Measurements from ENCODE around the gene RBM24.

The RBM24 gene

DNA sequence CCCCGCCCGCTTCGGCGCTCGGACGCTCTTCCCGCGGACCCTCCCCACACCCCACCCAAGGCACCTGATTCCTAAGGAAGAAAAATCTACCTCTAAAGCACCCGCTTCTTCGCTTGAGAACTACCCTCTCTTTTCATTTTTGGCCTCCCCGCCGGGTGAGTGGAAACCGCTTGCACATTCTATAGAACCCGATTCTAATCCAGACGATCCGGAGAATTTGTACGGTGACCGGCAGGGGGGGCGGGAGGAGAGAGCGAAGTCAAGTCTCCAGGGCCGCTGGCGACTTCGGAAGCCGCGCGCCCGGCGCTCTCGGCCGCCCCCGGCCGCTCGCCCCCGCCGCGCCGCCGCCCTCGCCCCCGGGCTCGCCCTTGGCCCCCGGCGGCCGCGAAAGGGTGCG is at the start of gene RBM24:
RBM24 (plus strand) TSS at position 262 of the 397 bp plus-strand sequence. CDS start 221 bp downstream, outside the sequence.
- DNase-seq: no peak

DNA sequence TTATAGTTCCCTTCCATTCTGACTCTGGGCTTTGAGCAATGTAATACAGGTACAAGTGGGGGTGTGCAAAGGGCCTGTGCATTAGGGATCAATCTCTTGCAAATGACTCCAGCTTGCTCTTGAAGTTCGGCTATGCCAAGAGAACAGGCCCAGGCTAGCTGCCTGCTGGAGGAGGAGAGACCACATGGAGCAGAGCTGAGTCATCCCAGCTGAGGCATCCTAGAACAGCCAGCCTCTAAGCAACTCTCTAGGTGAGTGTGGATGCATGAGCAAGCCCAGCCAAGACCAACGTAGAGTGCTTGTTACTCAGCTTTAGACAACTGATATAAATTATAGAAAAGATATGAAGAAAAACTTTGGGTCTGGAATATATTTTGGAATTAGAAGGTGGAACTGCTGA is 47.6 kb upstream of the RBM24 start:
- no peak for DNase-seq

DNA sequence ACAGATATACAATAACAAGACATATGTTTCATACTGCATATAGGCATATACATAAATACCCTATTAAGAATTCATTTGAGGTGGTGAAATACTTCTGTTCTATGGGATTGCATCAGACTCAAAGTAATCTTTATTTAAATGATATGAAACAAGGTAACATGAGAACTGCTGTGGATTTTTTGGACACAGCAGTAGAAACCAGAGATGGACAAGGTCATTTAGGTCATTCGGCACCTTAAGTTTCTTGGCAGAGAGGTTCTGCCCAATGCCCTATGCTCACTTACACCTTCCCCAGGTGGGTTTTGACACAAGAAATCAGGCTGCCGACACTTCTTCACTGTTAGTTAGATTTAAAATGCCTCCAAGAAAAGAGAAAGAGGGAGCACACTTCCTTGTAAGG is 43.9 kb upstream of the RBM24 start:
- DNase-seq: no peak

GRCh38 chr6:17239260-17239659 is 41.9 kb upstream of the RBM24 start:
- DNase-seq: no peak

DNA sequence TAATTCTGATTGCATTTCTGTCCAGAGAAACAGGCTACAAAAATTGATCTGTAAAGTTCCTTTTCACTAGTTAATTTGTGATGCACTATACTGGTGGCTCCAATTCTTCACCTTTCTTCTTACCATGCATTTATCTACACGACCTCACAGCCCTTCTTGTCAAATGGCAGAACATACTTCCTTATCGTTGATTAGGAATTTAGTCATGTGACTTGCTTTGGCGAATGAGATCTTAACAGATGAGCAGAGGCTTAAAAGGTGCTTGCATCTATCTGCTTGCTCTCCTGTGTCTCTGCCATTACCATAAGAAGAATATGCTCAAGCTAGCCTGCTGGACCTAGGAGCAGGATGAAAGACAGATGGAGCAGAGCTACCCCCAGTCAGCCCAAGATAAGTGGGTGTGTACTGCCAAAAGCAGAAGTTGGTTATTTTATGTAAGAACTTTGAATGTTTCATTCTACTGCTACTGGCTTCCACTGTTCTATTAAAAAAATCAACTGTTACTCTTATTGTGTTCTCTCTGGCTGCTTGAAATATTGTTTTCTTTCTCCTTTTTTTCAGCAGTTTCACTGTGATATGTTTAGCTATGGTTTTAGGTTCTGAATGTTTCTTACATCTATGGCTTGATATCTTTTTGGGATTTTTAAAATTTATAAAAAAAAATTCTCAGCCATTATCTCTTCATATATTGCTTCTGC is 40.2 kb upstream of the RBM24 start:
- DNase-seq: no peak

- no peak for DNase-seq
Measured at GRCh38 chr6:17242087-17242486, 39.1 kb upstream of the RBM24 start.

DNA sequence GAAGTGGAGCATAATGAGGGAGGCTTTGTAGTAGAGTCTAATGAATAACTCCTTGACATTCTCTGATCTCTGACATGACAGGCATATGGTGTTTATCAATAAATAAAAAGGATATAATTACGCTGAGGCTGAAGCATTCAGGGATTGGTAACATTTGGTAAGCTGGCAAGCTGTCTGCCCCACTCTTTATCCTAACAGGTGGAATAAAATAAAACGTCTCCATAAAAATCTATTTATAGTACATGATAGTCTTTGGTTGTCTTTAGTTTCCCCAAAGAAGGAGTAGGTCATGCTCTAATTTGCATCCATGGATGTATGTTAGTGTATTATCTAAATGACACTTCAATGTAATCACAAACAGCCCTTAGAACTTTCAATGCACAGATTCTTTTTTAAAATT is 30.9 kb upstream of the RBM24 start:
- DNase-seq: no peak

GRCh38 chr6:17251953-17252352 is 29.2 kb upstream of the RBM24 start:
- no peak for DNase-seq

DNA sequence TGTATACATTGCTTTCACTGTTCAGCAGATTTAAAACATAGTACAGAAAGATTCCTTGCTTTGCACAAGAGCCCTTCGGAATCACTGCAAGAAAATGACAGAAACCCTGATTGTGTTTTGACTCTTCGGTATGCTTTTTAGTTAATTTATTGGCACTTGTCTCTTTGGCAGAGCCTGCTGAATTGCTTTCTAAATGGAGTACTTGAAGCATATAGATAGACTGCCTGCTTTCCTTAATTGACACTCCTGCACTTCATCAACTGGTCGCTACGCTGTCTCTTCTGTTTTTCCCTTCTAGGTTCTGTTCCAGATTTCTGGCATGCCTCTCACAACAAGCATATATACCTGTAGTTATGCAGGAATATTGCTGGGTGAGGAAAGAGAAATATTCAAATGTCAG is 22.4 kb upstream of the RBM24 start:
- DNase-seq: no peak

DNA sequence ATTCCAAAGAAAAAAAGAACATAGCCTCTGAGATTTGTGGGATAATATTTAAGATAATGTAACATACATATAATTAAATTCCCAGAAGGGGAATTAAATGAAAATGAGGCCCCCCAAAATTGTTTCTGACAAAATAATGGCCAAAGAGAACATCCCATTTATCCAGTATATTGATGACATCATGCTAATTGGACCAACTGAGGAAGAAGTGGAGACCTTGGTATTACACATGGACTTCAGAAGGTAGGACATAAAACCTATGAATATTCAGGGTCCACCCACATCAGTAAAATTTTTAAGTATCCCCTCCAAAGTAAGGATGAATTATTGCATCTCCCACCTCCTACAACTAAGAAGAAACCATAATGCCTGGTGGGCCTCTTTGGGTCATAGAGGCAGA is 15.6 kb upstream of the RBM24 start:
- DNase-seq: no peak

DNA sequence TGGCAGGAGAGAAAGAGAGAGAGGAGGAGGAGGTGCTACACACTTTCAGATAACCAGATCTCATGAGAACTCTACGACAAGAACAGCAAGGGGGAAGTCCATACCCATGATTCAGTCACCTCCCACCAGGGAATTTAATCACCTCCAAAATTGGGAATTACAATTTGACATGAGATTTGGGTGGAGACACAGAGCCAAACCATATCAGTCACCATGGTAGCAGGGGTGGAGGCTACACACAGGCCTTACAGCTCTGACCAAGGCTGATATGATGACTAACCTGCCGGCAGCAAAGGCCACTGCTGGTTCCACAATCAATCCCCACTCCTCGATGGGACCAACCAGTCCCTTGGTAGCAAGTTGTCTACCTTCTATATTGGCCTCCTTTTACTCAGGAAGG is 13.6 kb upstream of the RBM24 start:
- DNase-seq: no peak

GRCh38 chr6:17268114-17268513 is 13.0 kb upstream of the RBM24 start:
- DNase-seq: no peak

DNA sequence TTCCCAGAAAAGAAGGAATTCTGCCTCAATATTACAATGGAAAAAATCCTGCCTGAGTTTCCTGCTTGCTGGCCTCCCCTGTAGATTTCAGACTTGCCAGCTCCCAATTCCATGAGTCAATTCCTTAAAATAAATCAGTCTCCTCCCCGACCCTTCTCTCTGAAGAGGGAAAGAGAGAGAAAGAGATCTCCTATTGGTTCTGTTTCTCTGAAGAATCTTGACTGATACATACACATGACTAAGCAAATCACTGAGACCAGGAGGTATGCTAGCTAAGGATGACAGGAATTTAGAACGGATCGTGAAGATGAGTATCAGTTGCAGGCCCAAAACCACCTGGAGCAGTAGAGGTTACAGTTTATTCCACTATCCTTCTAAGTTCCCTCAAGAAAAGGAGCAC is 11.3 kb upstream of the RBM24 start:
- no peak for DNase-seq

DNA sequence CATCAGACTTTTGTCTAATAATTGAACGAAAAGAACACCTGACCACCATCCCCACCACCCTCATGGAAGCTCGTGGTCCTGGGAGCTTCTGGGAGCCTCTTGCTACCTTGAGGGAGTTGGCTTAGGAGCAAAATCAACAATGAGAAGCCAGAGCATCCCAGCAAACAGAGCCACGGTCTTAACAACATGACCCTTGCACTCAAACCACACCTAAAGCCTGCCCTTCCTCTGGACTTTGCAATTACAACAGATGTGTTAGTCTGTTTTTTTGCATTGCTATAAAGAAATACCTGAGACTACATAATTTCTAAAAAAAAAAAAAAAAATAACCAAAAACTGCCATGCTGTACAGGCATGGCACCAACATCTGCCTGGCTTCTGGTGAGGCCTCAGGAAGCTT is 9.5 kb upstream of the RBM24 start:
- no peak for DNase-seq

- DNase-seq: no peak
Measured at GRCh38 chr6:17276766-17277165, 4.4 kb upstream of the RBM24 start.

DNA sequence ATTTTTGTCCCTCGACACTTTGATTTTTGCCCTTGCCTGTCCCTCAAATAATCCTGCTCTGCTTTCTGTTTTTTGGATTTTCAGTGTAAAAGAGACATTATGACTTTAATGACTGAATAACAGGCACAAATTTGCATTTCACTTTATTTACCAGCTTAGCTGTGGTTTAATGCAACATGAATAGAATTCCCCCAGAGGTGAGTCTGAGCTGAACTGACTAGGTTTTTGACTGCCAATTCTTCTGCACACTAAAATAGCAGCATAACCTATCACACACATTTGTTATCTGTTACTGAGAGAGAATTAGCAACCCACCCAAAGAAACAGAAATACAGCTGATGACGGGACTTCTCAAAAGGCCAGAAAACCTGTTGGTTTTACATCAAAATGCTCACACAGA is 3.9 kb upstream of the RBM24 start:
- no peak for DNase-seq

- DNase-seq: no peak
Measured at GRCh38 chr6:17278289-17279063, 2.7 kb upstream of the RBM24 start.

GRCh38 chr6:17280138-17280537 is 1.0 kb upstream of the RBM24 start:
- no peak for DNase-seq

GRCh38 chr6:17280552-17281090 is 540 bp upstream of the RBM24 start:
- no peak for DNase-seq

DNA sequence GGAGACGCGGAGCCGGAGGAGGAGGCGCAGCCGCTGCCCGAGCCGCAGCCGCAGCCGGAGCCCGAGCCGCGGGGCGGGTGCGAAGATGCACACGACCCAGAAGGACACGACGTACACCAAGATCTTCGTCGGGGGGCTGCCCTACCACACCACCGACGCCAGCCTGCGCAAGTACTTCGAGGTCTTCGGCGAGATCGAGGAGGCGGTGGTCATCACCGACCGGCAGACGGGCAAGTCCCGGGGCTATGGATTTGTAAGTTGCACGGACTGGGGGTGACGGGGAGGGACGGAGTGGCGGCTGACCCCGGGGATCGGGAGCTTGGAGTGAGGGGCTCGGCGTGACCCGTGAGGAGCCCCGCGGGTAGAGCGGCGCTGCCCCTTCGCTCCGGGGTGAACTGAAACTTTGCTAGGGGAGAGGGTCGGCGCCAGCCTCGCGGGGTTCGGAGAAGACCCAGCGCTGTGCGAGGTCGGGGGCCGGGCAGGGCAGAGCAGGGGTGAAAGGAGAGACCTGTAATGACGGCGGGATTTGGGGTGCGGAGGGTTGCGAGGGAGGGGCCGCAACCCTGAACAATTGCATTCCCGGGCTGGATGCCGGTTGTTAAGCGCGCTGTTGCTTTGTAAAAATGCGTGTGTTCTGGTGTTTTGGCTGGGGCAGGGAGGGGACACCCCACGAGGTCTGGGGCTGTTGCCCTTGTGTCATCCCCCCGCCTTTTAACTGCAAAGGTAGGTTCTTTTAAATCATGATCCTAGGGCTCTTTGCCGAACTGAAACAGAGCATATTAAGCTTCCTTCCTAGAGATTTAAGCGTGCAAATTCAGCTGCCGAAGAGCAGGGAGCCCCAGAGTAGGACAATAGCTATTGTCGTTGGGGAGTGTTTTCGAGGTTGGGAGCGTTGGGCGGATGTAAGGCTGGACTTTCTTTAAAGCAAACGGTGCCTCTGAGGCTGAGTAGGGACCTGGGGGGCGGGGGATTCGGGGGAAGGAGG is 628 bp downstream of the RBM24 start:
- no peak for DNase-seq

DNA sequence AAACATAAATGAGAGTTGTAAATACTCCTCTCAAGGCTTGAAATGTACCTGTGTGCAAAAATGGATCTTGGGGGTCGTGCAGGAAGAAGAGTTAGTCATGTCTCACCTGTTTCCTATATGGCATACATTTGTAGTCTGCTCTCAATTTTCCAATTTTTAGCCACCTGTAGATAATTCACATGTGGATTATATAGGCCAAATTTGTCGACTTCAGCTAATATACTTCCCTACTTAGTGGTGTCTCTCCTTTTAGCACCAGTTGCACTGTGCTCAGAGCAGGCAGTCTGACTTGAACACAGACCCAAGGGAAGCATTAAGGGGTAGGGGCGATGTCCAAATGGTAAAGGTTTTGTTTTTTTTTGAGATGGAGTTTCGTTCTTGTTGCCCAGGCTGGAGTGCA is 1.9 kb downstream of the RBM24 start:
- no peak for DNase-seq

- DNase-seq: no peak
Measured at GRCh38 chr6:17289630-17290061, 8.5 kb downstream of the RBM24 start.

- DNase-seq: no peak
Measured at GRCh38 chr6:17291778-17292177, 10.6 kb downstream of the RBM24 start.
